Ureter (tissue), 1 donor: ENCODE results near the gene SMIM36. TPM values are rescaled to one million over a fixed set of nuclear protein-coding genes. Genes with fewer than 3 reads are reported as not detected.
"Not testable (repeated sequence)": the region's sequence is repeated elsewhere in the genome, so short reads cannot be mapped to it uniquely, and the experiment has no call there.

ENCODE experiments used
- DNase-seq: peaks from one replicate; pipeline ENCODE4 v3.0.0-alpha.2; 2020; ENCODE audit warnings: low spot score
- total RNA-seq: library from RNA; stranded (reverse); gene quantifications from one replicate; pipeline ENCODE4 v1.2.4, GENCODE V29; 2023
- donor health status: DM: yes; HTN: yes; CAD: no.

SMIM36 gene
- not detected for total RNA-seq

- no peak for DNase-seq
Measured at GRCh38 chr17:55510986-55511721, at the start of gene SMIM36. SMIM36 (minus strand) TSS chr17:55511452.

DNA sequence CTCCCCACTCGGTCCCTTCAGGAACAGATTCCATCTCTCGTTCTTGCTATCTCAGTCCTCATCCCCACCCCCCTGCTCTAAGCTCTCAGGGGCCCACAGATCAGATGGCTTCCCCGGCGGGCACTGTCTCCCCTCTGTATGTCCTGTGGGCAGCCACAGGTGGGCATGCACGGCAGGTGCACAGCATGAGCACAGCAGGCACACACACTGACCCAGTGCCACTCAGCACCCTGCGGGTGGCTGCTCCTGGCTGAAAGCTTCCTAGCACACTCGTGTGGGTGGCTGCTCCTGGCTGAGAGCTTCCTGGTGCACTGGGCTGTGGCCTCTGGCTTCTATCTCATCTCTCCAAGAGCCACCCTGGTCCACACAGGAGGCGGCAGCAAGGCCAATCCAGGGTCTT is 44.5 kb upstream of the SMIM36 start:
- no peak for DNase-seq

- DNase-seq, result no peak
Measured at GRCh38 chr17:55549140-55549539, 37.9 kb upstream of the SMIM36 start.

GRCh38 chr17:55546991-55547664 is 35.9 kb upstream of the SMIM36 start:
- no peak for DNase-seq

DNA sequence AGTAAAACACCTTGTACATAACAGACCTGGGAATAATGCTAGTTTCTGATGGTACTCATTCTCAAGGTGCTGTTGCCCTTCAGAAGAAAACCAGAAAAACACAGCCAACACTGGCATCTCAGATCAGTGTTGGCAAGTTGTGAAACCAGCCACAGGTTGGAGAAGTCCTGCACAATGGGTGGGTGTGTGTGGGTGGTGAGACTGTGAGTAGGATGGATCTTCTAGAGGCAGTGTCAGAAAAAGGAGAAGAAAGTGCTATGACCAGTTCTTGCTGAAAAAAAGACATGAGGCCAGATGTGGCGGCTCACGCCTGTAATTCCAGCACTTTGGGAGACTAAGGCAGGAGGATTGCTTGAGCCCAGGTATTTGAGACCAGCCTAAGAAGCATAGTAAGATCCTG is 35.2 kb upstream of the SMIM36 start:
- DNase-seq, result no peak

GRCh38 chr17:55545806-55546205 is 34.6 kb upstream of the SMIM36 start:
- no peak for DNase-seq

DNA sequence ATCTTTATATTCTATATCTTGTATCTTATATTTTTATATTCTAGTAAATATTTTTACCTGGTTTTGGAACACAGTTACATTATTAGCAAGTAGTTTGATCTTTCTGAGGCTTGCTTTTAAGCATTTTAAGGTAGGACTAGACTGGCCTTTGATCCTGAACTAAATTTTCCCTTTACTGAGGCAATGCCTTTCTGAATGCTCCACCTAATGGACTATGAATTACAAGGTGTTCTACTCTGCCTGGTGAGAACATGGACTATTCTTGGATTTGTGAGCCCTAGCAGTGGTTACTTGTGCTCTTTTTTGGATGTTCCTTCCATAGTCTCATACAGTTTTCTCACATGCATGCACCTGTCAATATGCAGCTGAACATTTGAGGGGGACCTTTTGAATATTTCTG is 32.5 kb upstream of the SMIM36 start:
- DNase-seq, result no peak

GRCh38 chr17:55540414-55541091 is 29.3 kb upstream of the SMIM36 start:
- no peak for DNase-seq

GRCh38 chr17:55536205-55536604 is 25.0 kb upstream of the SMIM36 start:
- DNase-seq, result no peak

DNA sequence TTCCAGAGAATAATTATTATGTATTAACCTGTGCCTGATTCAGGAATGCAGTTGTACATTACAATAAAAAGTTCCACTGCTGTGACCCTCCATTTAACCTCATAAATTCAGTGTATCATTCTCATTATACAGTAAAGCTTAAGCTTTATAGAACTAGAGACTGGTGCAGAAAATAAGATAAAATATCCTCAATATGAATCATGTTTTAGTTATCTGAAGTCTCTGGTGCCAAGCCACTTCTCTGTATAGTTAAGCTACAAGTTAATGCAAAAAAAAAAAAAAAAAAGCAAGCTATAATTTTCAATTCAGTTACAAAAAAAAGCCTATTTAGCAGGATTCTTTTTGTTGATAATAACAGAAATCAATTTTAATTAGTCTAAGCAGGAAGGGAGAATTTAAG is 22.4 kb upstream of the SMIM36 start:
- DNase-seq, result no peak

- DNase-seq, result no peak
Measured at GRCh38 chr17:55532670-55533069, 21.4 kb upstream of the SMIM36 start.

DNA sequence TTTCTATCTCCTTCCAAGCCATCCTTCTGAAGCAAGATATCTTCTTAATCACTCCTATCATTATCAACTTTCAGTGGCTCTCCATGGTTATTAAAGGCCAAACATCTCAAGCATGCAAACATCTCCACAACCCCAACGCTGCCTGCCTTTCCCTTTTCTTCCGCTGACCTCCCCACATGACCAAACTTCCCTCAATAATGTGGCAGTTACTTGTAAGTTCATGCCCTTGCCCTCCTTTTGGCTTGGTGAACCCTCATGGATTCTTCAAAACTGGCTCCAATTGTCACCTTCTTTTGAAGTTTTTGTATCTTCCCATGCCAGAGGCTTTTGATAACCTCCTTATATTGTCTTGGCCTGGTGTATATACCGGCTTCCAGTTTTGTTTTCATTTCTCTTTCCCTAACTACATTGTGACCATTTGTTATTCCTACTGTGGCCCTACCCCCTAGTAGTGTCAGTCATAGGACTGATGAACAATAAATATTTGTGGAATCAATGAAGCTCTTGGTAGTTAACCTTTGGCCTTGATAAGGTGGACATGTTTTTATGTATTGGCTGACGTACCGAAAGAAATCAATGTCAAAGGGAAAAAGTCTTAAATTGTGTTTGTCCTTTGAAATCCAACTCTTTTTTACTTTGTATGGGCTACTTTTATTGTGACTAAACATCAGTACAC is 19.9 kb upstream of the SMIM36 start:
- DNase-seq, result no peak

DNA sequence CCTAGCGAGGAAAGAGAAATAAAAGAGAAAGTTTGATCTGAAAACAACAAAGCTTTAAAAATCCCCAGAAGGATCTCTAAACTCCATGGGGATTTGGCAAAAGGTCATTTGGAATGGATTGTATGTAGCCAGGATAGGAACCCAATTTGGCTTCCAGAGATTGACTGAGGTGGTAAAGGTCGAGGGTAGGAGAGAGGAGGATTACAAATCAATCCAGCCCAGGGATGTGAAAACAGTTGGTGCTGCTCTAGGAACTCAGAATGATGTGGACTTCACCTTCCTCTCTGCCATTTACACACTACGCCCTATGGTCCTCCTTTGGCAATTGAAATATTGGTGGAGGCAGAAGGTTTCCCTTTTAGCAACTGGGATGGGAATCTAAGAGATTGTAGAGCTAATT is 18.8 kb upstream of the SMIM36 start:
- no peak for DNase-seq

- DNase-seq, result peak; percentile 48
Measured at GRCh38 chr17:55527540-55528118, 16.4 kb upstream of the SMIM36 start.

DNA sequence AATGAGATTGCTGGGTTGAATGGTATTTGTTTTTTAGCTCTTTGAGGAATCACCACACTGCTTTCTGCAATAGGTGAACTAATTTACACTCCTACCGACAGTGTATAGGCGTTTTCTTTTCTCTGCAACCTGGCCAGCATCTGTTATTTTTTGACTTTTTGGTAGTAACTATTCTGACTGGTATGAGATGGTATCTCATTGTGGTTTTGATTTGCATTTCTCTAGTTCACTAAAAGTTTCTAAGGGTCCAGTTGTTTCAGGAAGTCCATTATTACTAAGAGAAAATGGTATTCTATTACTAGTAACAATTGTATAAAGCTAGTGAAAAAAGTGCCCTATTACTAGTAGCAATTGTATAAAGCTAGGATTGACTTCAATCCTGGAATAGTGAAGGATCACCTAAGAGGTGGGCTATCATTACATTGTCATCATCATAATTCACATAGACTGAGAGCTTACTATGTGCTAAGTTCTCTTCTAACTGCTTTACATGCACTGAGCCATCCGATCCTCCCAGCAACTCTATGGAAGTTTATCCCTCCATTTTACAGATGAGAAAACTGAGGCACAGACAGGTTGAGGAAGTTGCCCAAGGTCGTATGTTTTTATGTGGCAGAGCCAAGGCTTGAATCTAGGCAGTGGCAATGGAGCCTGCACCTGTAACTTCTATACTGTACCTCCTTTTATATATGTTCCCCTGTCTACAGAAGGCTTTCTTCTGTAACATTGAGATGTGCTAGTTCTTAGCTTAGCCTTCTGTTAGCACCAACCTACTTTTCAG is 13.4 kb upstream of the SMIM36 start:
- no peak for DNase-seq

- DNase-seq, result not testable (repeated sequence)
Measured at GRCh38 chr17:55523032-55523431, 11.8 kb upstream of the SMIM36 start.

DNA sequence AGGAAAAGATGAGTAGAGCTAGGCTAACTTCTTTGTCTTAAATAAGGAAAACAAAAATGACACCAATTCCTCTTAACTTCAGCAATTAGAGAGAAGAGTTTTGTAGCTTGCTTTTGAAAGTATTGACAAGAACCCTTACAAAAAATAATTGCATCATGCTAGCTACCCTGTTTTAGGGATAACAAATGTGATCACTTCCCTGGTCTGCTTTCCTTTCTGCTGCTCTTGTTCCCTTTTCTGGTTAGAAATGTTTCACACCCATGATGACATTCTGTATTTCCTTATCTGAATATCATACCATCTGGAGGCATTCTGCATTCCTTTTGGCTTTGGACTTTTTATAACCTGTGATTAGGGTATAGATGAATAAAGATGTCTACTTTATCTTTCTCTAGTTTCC is 9.9 kb upstream of the SMIM36 start:
- no peak for DNase-seq

DNA sequence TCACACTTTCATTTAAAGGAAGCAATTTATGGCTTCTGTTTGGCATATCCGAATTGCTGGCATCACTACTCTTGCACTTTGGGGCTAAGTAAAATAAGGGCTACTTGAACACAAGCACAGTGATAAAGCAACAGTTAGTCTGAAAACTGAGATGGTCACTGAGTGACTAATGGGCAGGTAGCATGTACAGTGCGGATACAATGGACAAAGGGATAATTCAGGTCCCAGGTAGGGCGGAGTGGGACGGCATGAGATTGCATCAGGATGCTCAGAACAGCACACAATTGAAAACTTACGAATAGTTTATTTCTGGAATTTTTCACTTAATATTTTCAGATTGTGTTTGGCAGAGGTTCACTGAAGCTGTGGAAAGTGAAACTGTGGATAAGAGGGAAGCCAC is 9.2 kb upstream of the SMIM36 start:
- no peak for DNase-seq

- no peak for DNase-seq
Measured at GRCh38 chr17:55518510-55518909, 7.3 kb upstream of the SMIM36 start.

DNA sequence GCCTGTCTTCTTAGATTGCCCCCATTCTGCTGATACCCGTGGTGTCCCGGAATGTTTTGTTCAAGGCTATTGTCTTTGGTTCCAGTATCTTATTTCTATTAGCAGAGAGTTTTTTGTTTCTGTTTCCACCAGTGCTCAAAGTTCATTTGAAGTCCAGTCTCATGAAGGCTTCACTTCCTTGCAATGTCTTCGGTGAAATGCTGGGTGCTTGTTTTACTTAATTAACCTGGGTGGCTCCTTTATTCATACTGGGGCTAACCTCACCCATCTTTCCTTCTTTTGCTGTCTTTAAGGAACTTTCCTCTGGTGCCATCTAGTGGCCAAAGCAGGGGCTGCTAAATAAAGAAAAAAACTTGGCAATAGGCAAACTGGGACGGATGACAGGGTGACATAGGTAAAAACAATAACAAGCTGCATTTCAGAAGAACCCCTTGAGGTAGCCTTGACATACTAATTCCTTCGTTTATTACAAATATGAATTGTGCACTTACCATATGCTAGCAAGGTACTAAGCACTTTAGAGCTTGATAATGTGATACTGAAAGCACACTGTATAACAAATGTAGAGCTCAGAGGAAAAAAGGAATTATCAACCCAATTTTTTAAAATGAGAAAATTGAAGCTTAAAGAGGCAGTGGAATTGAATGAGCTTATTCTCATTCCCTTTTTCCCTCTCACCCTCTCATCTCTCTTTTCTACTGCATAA is 2.8 kb upstream of the SMIM36 start:
- peak; percentile 72 for DNase-seq

DNA sequence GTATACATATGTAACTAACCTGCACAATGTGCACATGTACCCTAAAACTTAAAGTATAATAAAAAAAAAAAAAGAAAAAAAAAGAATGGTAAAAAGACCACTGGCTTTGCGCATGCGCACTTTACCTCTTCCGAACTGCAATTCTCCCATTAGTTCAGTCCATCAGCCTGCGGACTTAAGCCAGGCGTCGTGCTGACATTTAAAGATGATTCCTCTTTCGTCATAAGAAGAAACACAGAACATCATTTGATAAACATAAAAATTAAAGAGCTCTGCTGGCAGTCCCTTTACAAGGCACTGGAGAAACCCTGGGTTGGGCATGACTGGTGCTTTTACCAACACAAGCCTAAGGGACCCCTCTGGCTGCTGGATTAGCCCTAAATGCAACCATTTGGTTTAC is 3.6 kb downstream of the SMIM36 start:
- not testable (repeated sequence) for DNase-seq
